ENCODE data around the gene LDAH.

LDAH gene

GRCh38 chr2:20635113-20635510 lies 187.8 kb downstream of the LDAH start:
- no peak for DNase-seq

- DNase-seq: no peak
Measured at GRCh38 chr2:20634507-20635112, 188.3 kb downstream of the LDAH start.

Data from COR-L47 (cell line).